OCI-LY1 (cell line): ENCODE data around the gene NAGA.

ENCODE experiments used
- EZH2 ChIP-seq: fragments of 200-600 bp; sonication (generic), shearing (Covaris generic); IDR thresholded peaks from 2 replicates; pipeline ENCODE4 v1.8.0; 2017; ENCODE audit warnings: borderline replicate concordance, mixed run types, mild to moderate bottlenecking, antibody characterized with exemption, low read length, moderate library complexity, mixed read lengths
- TF ChIP-seq, protein P1 (sequence below): fragments of 200-600 bp; sonication (generic), shearing (Covaris generic); IDR thresholded peaks from 2 replicates; pipeline ENCODE4 v1.5.1; 2017; ENCODE audit warnings: mild to moderate bottlenecking, antibody characterized with exemption, low read length, moderate library complexity, mixed read lengths

DNA sequence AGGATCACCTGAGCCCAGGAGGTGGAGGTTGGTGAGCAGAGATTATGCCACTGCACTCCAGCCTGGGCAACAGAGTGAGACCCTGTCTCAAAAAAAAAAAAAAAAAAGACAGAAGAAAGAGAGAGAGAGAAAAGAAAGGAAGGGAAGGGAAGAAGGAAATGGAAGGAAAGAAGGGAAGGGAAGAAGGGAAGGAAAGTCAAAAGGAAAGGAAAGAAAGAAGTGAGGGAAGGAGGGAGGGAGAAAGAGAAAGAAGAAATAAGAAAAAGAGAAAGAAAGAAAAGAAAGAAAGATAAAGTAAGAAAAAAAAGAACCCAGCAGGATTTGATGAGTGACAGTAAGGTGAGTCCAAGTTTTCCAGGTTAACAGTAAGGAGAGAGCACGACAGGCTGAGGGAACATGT lies 52.4 kb downstream of the NAGA start:
- TF ChIP-seq, protein P1, sequence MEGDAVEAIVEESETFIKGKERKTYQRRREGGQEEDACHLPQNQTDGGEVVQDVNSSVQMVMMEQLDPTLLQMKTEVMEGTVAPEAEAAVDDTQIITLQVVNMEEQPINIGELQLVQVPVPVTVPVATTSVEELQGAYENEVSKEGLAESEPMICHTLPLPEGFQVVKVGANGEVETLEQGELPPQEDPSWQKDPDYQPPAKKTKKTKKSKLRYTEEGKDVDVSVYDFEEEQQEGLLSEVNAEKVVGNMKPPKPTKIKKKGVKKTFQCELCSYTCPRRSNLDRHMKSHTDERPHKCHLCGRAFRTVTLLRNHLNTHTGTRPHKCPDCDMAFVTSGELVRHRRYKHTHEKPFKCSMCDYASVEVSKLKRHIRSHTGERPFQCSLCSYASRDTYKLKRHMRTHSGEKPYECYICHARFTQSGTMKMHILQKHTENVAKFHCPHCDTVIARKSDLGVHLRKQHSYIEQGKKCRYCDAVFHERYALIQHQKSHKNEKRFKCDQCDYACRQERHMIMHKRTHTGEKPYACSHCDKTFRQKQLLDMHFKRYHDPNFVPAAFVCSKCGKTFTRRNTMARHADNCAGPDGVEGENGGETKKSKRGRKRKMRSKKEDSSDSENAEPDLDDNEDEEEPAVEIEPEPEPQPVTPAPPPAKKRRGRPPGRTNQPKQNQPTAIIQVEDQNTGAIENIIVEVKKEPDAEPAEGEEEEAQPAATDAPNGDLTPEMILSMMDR: no peak
- no peak for TF ChIP-seq EZH2
